K562 (cell line): ENCODE measurements around the gene APPBP2. TPM values are rescaled to one million over a fixed set of nuclear protein-coding genes. Genes with fewer than 3 reads are reported as not detected.

Experiments
- ATAC-seq: fragments of 200-7000 bp; cut with Tn5 transposase; 3 replicates; pipeline ENCODE4 v1.9.1; 2020; ENCODE audit warnings: moderate library complexity
- BruUV-seq: library from RNA; stranded (reverse); fragments of 400-500 nt; replicated peaks from 2 replicates; lab custom pipeline; 2021; lab: Mats Ljungman, UMichigan
- CTCF ChIA-PET: fragments of 300-600 bp; formaldehyde crosslinking; extraction: SDS; loops from one replicate; lab custom pipeline; 2021; ENCODE audit warnings: low intra/inter-chr PET ratio; lab: Yijun Ruan, JAX
- POLR2A ChIA-PET: fragments of 300-600, 350-650 bp; sonication (Branson Sonifier 250); formaldehyde crosslinking; extraction: SDS; loops from one replicate; lab custom pipeline; 2021; ENCODE audit warnings: antibody characterized with exemption, inconsistent platforms; lab: Yijun Ruan, JAX
- DNase-seq, 4 experiments: peaks; one replicate each; pipeline versions ENCODE4 v3.0.0 to v3.0.0-alpha.2; 2011 to 2018; ENCODE audit warnings: low spot score in 3 of 4, mixed read lengths in 3 of 4; ENCODE audit errors: extremely low read depth in 1 of 4
- FAIRE-seq: peaks from 2 replicates; lab custom pipeline; 2011; peaks lifted over from hg19 to GRCh38; lab: Jason Lieb, UNC
- H2AFZ ChIP-seq: 2 replicates; pipeline ENCODE4 v1.6.0; 2011; ENCODE audit warnings: low read depth, low read length, control low read depth, inconsistent platforms
- H3K27ac ChIP-seq: fragments of 200-600 bp; 3 replicates; pipeline ENCODE4 v1.8.0; 2011; ENCODE audit warnings: low read depth, mild to moderate bottlenecking, control low read depth, inconsistent platforms, low read length, moderate library complexity, mixed read lengths; ENCODE audit errors: extremely low read depth
- H3K27me3 ChIP-seq, 2 experiments: fragments of 300-600 bp in 1 of 2; 2 replicates in 1 of 2; 3 replicates in 1 of 2; pipeline versions ENCODE4 v1.6.0 to v1.8.0; 2011; ENCODE audit warnings: inconsistent platforms in 2 of 2, low read length in 2 of 2, mild to moderate bottlenecking in 1 of 2, mixed read lengths in 1 of 2, moderate library complexity in 1 of 2; ENCODE audit not compliant: control insufficient read depth in 2 of 2, insufficient read depth in 2 of 2
- H3K36me3 ChIP-seq: fragments of 300-600 bp; 3 replicates; pipeline ENCODE4 v1.8.0; 2011; ENCODE audit warnings: mild to moderate bottlenecking, low read length, inconsistent platforms; ENCODE audit not compliant: control insufficient read depth, insufficient read depth
- H3K4me1 ChIP-seq, 2 experiments: fragments of 200-600 bp in 1 of 2; replicated peaks in 1 of 2; 2 replicates in 1 of 2; 3 replicates in 1 of 2; pipeline versions ENCODE4 v1.5.1 to v1.8.0; 2011; ENCODE audit warnings: inconsistent platforms in 2 of 2, low read length in 2 of 2, mild to moderate bottlenecking in 1 of 2, mixed read lengths in 1 of 2, moderate library complexity in 1 of 2; ENCODE audit not compliant: control insufficient read depth in 2 of 2, insufficient read depth in 2 of 2
- H3K4me2 ChIP-seq: 2 replicates; pipeline ENCODE4 v1.6.1; 2011; ENCODE audit warnings: low read length, control low read depth, inconsistent platforms, mixed read lengths; ENCODE audit not compliant: insufficient read depth
- H3K4me3 ChIP-seq: fragments of 200-600 bp; sonication (generic), shearing (Covaris generic); 2 replicates; pipeline ENCODE4 v1.5.1; 2016; ENCODE audit warnings: control low read depth, inconsistent platforms
- H3K79me2 ChIP-seq: fragments of 200-600 bp; 3 replicates; pipeline ENCODE4 v1.8.0; 2011; ENCODE audit warnings: low read length, inconsistent platforms; ENCODE audit not compliant: control insufficient read depth, insufficient read depth
- H3K9ac ChIP-seq, 2 experiments: 2 replicates each; pipeline versions ENCODE4 v1.6.0 to v1.6.1; 2011; ENCODE audit warnings: low read depth in 2 of 2, low read length in 2 of 2, control low read depth in 1 of 2, inconsistent platforms in 1 of 2, mild to moderate bottlenecking in 1 of 2, mixed read lengths in 1 of 2; ENCODE audit not compliant: insufficient read depth in 1 of 2
- H3K9me1 ChIP-seq: one replicate; pipeline ENCODE4 v1.6.0; 2011; ENCODE audit warnings: inconsistent platforms, mild to moderate bottlenecking, low read length, moderate library complexity; ENCODE audit not compliant: control insufficient read depth, insufficient read depth
- H3K9me3 ChIP-seq: replicated peaks from 2 replicates; pipeline ENCODE4 v1.5.1; 2011; ENCODE audit warnings: low read depth, low read length, inconsistent platforms; ENCODE audit not compliant: control insufficient read depth, insufficient read depth
- H4K20me1 ChIP-seq: replicated peaks from 2 replicates; pipeline ENCODE4 v1.6.1; 2011; ENCODE audit warnings: low read length, inconsistent platforms, mixed read lengths; ENCODE audit not compliant: control insufficient read depth, insufficient read depth
- FOS ChIP-seq: IDR thresholded peaks from 3 replicates; pipeline ENCODE4 v1.6.1; 2011; ENCODE audit not compliant: insufficient read length; ENCODE audit errors: extremely low read depth
- WGBS: fragments of 100-300 bp; shearing (Covaris generic); methylation state at CpG from one replicate; pipeline ENCODE4 v1.1.6; 2016; ENCODE audit warnings: low coverage, mixed read lengths; ENCODE audit not compliant: insufficient coverage; ENCODE audit errors: missing lambda C conversion rate; 5-methylcytosine and 5-hydroxymethylcytosine counted together
- in situ Hi-C: fragments of 300-500 bp; cut with MboI; formaldehyde crosslinking; loops from 4 replicates; pipeline ENCODE4 v1.15.0; 2018; ENCODE audit warnings: inconsistent platforms, mixed read lengths
- intact Hi-C: fragments of 100-400 bp; cut with micrococcal nuclease; formaldehyde crosslinking; loops from 2 replicates; pipeline ENCODE4 v1.14.2; 2022
- polyA plus RNA-seq, 8 experiments: library from polyadenylated mRNA; depleted of rRNA in 4 of 8; stranded (reverse) in 5 of 8; unstranded in 3 of 8; fragments of >200 nt; fragmentation: Nextera tagmentation in 2 of 8; fragmentation: Illumina TruSeq in 1 of 8; extraction: Ambion mirVana in 2 of 8; extraction: Trizol in 1 of 8; gene quantifications; 2 replicates each; pipeline versions ENCODE4 v1.2.1 to v1.2.3, GENCODE V29; 2011 to 2014; ENCODE audit warnings: inconsistent platforms in 1 of 8, missing spikeins in 1 of 8
- total RNA-seq, 7 experiments: library from RNA; depleted of rRNA in 6 of 7; stranded (reverse); fragments of >200 nt in 6 of 7; fragmentation: Illumina TruSeq in 2 of 7; extraction: Trizol in 2 of 7; gene quantifications; 2 replicates each; pipeline versions ENCODE4 v1.2.1 to v1.2.3, GENCODE V29; 2011 to 2021; ENCODE audit warnings: low replicate concordance in 1 of 7
- TF ChIP-seq, protein P1 (sequence below), 3 experiments: fragments of 200-800 bp in 1 of 3; fragments of 250-450 bp in 1 of 3; fragments of 450-650 bp in 1 of 3; sonication (Bioruptor Pico) in 1 of 3; sonication (Bioruptor generic) in 1 of 3; formaldehyde crosslinking in 1 of 3; IDR thresholded peaks; 2 replicates each; pipeline versions ENCODE4 v1.6.1 to v1.8.0; 2016 to 2022; ENCODE audit warnings: mild to moderate bottlenecking in 2 of 3, missing genetic modification characterization in 2 of 3, missing compliant biosample characterization in 1 of 3, moderate library complexity in 1 of 3

The APPBP2 gene
- total and polyA plus RNA-seq, 9 of the 15 experiments (the other 6 are each of a cell fraction or from before 2014, with no cell fraction given): 2.7 to 16.8 (median 6.9) TPM

DNA sequence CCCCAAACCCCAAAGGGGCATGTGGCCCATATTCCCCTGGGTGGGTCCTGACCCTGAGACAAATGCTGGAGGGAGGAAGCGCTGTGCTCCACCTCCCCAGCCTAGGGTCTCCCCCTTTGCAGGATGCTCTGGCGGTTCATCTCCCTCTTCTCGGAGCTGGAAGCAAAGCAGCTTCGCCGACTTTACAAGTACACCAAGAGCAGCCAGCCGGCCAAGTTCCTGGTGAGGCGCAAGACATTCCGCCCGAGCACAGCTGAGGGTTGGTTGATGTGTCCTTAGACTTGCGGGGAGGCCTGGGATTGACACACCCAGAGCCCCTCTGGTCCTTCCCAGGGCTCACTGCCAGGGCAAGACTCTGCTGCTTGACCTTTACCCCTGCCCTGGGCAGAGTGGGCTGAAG is 99.4 kb downstream of the APPBP2 start:
- BruUV-seq: no TSS peak
- WGBS: 24% methylated on average over 10 of the region's 10 CpGs
- POLR2A ChIA-PET: no interaction called here
- intact Hi-C loops (no loop called here), in situ Hi-C loops (loop anchor here (10.0 kb wide), 1 partner anchor 282 kb away; the partner anchor contains the start of gene CA4)
- H3K4me1 ChIP-seq: peaks cover 0 to 11% of the 10 kb centered on the region in 2 experiments; a peak in 2 of 5 replicates
- peaks cover 11 to 23% of the 10 kb centered on the region in 2 experiments; a peak in 4 of 5 replicates for H3K27me3 ChIP-seq
- no peak for FAIRE-seq
- no peaks in the 10 kb centered on the region for H3K36me3 ChIP-seq
- no peak for ATAC-seq
- H2AFZ ChIP-seq: no peak overlapping the region
- H3K9me1 ChIP-seq: no peaks in the 10 kb centered on the region
- no peaks in the 10 kb centered on the region for H4K20me1 ChIP-seq
- TF ChIP-seq, protein P1, sequence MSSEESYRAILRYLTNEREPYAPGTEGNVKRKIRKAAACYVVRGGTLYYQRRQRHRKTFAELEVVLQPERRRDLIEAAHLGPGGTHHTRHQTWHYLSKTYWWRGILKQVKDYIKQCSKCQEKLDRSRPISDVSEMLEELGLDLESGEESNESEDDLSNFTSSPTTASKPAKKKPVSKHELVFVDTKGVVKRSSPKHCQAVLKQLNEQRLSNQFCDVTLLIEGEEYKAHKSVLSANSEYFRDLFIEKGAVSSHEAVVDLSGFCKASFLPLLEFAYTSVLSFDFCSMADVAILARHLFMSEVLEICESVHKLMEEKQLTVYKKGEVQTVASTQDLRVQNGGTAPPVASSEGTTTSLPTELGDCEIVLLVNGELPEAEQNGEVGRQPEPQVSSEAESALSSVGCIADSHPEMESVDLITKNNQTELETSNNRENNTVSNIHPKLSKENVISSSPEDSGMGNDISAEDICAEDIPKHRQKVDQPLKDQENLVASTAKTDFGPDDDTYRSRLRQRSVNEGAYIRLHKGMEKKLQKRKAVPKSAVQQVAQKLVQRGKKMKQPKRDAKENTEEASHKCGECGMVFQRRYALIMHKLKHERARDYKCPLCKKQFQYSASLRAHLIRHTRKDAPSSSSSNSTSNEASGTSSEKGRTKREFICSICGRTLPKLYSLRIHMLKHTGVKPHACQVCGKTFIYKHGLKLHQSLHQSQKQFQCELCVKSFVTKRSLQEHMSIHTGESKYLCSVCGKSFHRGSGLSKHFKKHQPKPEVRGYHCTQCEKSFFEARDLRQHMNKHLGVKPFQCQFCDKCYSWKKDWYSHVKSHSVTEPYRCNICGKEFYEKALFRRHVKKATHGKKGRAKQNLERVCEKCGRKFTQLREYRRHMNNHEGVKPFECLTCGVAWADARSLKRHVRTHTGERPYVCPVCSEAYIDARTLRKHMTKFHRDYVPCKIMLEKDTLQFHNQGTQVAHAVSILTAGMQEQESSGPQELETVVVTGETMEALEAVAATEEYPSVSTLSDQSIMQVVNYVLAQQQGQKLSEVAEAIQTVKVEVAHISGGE (CRISPR knock-in tag; IDR thresholded peaks at IDR 0.05): 0 out of 6 replicates have a peak, but pooled peaks of 1 of the 3 experiments have one; percentile 23
- TF ChIP-seq FOS: no peak
- H3K9ac ChIP-seq: peak overlapping the region in 1 of 2 experiments; percentile 50; a peak in 1 of 4 replicates
- H3K27ac ChIP-seq: no peak overlapping the region
- no peak for DNase-seq
- no peaks in the 10 kb centered on the region for H3K79me2 ChIP-seq
- H3K9me3 ChIP-seq: no peaks in the 10 kb centered on the region; the same call in 1 of the 2 replicates
- CTCF ChIA-PET: no interaction called here
- H3K4me2 ChIP-seq: no peak overlapping the region
- no peak overlapping the region for H3K4me3 ChIP-seq
